Parathyroid adenoma (tissue), 2 donors: ENCODE results near the gene THAP4.

ENCODE experiments used
- H2AFZ ChIP-seq: fragments of 300-600 bp; sonication (generic); one replicate; pipeline ENCODE4 v1.7.0; 2017; ENCODE audit warnings: antibody characterized with exemption, mild to moderate bottlenecking
- H3K27ac ChIP-seq: fragments of 300-600 bp; sonication (generic); one replicate; pipeline ENCODE4 v1.7.0; 2017
- H3K27me3 ChIP-seq: fragments of 300-600 bp; sonication (generic); one replicate; pipeline ENCODE4 v1.7.0; 2017; ENCODE audit warnings: low read length; ENCODE audit not compliant: control insufficient read depth, insufficient read depth
- H3K36me3 ChIP-seq: fragments of 300-600 bp; sonication (generic); one replicate; pipeline ENCODE4 v1.7.0; 2017; ENCODE audit warnings: low read length; ENCODE audit not compliant: control insufficient read depth, insufficient read depth
- H3K4me1 ChIP-seq: fragments of 300-600 bp; sonication (generic); one replicate; pipeline ENCODE4 v1.7.0; 2017; ENCODE audit warnings: control low read depth
- H3K4me2 ChIP-seq: fragments of 300-600 bp; sonication (generic); one replicate; pipeline ENCODE4 v1.7.0; 2017; ENCODE audit warnings: low read length
- H3K4me3 ChIP-seq: fragments of 300-600 bp; sonication (generic); one replicate; pipeline ENCODE4 v1.7.0; 2017; ENCODE audit warnings: low read depth, low read length
- H3K79me2 ChIP-seq: fragments of 300-600 bp; sonication (generic); one replicate; pipeline ENCODE4 v1.7.0; 2017; ENCODE audit warnings: control low read depth
- H3K9ac ChIP-seq: fragments of 300-600 bp; sonication (generic); one replicate; pipeline ENCODE4 v1.7.0; 2017; ENCODE audit warnings: mild to moderate bottlenecking
- H3K9me3 ChIP-seq: fragments of 300-600 bp; sonication (generic); one replicate; pipeline ENCODE4 v1.7.0; 2017; ENCODE audit warnings: low read length; ENCODE audit not compliant: control insufficient read depth
- TF ChIP-seq, protein P1 (sequence below): fragments of 300-600 bp; sonication (generic); IDR thresholded peaks from one replicate; pipeline ENCODE4 v1.7.0; 2017; ENCODE audit warnings: antibody characterized with exemption, mild to moderate bottlenecking
- donor health status: primary hyperparathyroidism.

Gene THAP4

DNA sequence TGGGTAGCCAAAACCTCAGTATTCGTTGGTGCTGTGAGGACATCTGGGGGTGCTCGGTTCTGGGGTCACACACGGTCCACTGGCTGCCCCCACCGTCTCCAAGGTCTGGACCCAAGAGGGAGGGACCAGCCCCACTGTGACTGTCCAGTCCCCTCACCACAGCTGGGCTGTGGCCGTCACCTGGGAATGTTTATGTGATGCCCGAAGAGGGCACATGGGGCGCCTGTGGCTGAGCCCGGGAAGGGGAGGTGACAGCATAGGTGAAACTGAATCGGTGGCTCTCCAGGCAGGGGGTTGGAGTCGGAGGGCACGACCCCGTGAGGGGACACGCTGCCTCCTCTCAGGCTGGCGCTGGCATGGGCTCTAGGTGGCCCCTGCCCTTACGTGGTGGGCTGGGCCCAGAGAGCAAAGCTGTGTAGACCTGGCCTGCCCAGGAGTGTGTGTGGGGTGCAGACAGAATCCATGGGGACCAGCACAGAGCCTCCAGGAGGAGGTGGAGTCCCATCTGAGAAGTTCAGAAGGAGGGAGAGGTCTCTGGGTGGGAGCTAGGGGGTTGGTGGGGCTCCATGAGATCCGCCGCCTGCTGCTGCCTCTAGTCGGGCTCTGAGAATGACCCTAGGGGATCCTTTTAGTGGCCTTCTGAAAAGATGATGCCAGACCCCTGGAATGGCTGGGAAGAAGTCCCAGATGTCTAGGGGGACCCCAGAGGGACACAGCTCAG lies 76.6 kb downstream of the THAP4 start:
- no peaks in the 10 kb centered on the region for H3K9me3 ChIP-seq
- H2AFZ ChIP-seq: no peak overlapping the region
- no peaks in the 10 kb centered on the region for H3K79me2 ChIP-seq
- H3K4me3 ChIP-seq: no peak overlapping the region
- TF ChIP-seq, protein P1, sequence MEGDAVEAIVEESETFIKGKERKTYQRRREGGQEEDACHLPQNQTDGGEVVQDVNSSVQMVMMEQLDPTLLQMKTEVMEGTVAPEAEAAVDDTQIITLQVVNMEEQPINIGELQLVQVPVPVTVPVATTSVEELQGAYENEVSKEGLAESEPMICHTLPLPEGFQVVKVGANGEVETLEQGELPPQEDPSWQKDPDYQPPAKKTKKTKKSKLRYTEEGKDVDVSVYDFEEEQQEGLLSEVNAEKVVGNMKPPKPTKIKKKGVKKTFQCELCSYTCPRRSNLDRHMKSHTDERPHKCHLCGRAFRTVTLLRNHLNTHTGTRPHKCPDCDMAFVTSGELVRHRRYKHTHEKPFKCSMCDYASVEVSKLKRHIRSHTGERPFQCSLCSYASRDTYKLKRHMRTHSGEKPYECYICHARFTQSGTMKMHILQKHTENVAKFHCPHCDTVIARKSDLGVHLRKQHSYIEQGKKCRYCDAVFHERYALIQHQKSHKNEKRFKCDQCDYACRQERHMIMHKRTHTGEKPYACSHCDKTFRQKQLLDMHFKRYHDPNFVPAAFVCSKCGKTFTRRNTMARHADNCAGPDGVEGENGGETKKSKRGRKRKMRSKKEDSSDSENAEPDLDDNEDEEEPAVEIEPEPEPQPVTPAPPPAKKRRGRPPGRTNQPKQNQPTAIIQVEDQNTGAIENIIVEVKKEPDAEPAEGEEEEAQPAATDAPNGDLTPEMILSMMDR: no peak
- H3K27me3 ChIP-seq: no peaks in the 10 kb centered on the region
- no peaks in the 10 kb centered on the region for H3K4me1 ChIP-seq
- no peak overlapping the region for H3K4me2 ChIP-seq
- no peaks in the 10 kb centered on the region for H3K36me3 ChIP-seq
- H3K9ac ChIP-seq: no peak overlapping the region
- no peak overlapping the region for H3K27ac ChIP-seq

DNA sequence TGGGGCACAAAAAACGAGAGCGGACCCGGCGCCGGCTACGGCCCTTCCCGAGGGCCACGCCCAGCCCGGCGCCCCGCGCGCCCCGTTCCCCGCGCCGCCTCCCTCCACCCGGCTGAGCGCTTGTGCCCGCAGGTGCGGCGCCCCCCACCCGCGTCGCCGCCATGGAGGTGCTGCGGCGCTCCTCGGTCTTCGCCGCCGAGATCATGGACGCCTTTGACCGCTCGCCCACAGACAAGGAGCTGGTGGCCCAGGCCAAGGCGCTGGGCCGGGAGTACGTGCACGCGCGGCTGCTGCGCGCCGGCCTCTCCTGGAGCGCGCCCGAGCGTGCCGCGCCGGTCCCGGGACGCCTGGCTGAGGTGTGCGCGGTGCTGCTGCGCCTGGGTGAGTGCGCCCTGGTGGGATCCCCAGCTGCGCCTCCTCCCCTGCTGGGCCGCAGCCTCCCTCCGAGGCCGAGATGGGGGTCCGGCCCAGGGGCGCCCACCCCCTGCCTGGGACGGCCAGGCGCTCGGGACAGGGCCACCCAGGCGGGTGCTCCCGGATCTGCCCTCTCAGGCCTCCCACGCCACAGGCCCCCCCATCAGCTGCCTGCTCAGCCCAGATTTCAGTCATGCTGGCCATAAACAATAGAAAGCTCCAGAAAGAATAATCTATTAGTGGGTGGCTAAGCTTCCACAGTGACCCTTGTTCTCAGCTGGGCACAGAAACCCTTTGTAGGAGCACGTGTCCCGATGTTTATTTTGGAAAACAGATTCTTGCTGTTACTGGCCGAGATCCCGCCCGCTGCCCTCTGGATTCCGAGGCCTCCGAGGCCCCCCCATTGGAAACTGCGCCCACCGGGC lies 77.4 kb downstream of the THAP4 start:
- Histone ChIP-seq H3K4me1 (no peaks in the 10 kb centered on the region), H2AFZ (peak overlapping the region; percentile 88), H3K9me3 (no peaks in the 10 kb centered on the region), H3K79me2 (no peaks in the 10 kb centered on the region), H3K9ac (no peak overlapping the region), H3K4me2 (peak overlapping the region; percentile 77), H3K27ac (no peak overlapping the region), H3K27me3 (no peaks in the 10 kb centered on the region), H3K36me3 (no peaks in the 10 kb centered on the region), H3K4me3 (peak overlapping the region; percentile 47)
- TF ChIP-seq, protein P1: no peak

DNA sequence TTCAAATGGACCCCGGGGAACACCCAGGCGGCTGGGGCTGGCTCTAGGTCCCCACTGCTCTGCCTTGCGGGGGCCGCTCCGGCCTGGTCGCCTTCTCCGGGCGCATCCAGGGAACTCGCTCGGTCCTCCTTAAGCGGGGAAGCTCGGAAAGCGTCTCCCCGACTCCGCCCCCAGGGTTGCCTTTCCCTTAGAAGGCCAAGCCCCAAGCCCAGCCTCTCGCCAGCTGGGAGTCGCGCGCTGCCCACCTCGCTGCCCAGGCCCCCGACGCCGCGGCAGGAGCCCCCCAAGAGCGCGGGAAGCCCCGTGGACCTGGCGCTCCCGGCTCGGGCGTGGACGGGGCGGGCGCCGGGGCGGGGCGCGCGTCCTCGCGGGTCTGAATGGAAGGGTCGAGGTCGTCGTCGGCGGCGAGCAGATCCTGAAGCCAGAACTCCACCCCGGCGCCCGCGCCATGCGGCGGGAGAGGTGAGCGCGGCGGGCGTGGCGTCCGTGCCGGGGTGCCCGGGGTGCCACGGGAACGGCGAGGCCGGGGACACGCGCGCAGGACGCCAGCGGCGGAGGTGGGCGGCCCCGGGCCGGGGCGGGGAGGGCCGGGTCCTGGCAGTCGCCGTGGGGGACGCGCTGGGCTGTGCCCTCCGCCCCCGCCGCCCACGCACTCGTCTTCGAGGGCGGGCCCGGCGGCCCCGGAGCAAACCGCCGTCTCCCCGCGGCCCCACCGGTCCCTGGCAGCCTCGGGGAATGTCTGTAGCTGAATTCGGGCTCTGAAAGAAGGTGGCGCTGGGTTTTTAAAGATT lies 78.2 kb downstream of the THAP4 start, which contains the start of gene BOK:
TSS of gene BOK (plus strand) at position 214 of the 791 bp plus-strand sequence. CDS start 739 bp downstream, outside the sequence.
- no peaks in the 10 kb centered on the region for H3K36me3 ChIP-seq
- H2AFZ ChIP-seq: peak within 1 kb of the TSS; percentile 88
- TF ChIP-seq, protein P1: no peak
- no peak within 1 kb of the TSS for H3K27ac ChIP-seq
- no peaks in the 10 kb centered on the region for H3K27me3 ChIP-seq
- no peaks in the 10 kb centered on the region for H3K9me3 ChIP-seq
- H3K79me2 ChIP-seq: no peaks in the 10 kb centered on the region
- H3K9ac ChIP-seq: no peak within 1 kb of the TSS
- H3K4me1 ChIP-seq: no peaks in the 10 kb centered on the region
- H3K4me3 ChIP-seq: peak within 1 kb of the TSS; percentile 47
- peak within 1 kb of the TSS; percentile 77 for H3K4me2 ChIP-seq

DNA sequence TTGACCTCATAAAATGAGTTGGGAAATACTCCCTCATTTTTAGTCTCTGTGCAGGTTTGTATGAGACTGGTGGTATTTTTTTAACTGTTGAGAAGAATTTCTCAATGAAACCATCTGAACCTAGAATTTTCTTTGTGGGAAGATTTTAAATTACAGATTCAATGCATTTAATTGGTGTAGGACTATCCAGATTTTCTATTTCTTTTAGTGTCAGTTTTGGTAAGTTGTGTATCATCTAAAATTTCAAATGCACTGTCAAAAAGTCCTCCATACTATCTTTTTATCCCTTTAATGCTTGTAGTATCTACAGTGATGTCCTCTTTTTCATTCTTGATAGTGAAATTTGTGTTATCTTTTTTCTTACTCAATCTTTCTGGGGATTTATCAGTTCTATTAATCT lies 80.2 kb downstream of the THAP4 start:
- TF ChIP-seq, protein P1: no peak

More for the DNA sequence above, 80.2 kb downstream of the THAP4 start:
- no peaks in the 10 kb centered on the region for H3K4me1 ChIP-seq
- H3K79me2 ChIP-seq: no peaks in the 10 kb centered on the region
- no peak overlapping the region for H3K4me3 ChIP-seq
- no peaks in the 10 kb centered on the region for H3K27me3 ChIP-seq
- no peak overlapping the region for H3K27ac ChIP-seq
- H3K36me3 ChIP-seq: no peaks in the 10 kb centered on the region
- H2AFZ ChIP-seq: no peak overlapping the region
- no peak overlapping the region for H3K9ac ChIP-seq
- H3K4me2 ChIP-seq: no peak overlapping the region
- H3K9me3 ChIP-seq: no peaks in the 10 kb centered on the region
